T-helper 1 cell treated with Interleukin-12 subunit alpha and Interleukin-12 subunit beta and Interleukin-4 antibody, amounts not matched to agents 30 μg/mL and 1 μg/mL, for 36 hours (primary cell): ENCODE data around the gene GRAMD1A.
"Not testable (repeated sequence)": the region's sequence is repeated elsewhere in the genome, so short reads cannot be mapped to it uniquely, and the experiment has no call there.

ENCODE experiments used
- H3K27ac Mint-ChIP-seq: one replicate; pipeline ENCODE4 v1.8.0; 2021; ENCODE audit warnings: mild to moderate bottlenecking, mixed read lengths
- H3K27me3 Mint-ChIP-seq: one replicate; pipeline ENCODE4 v1.8.0; 2021; ENCODE audit warnings: low read depth, mixed read lengths
- H3K36me3 Mint-ChIP-seq: one replicate; pipeline ENCODE4 v1.8.0; 2021; ENCODE audit warnings: low read depth, mixed read lengths
- H3K4me1 Mint-ChIP-seq: one replicate; pipeline ENCODE4 v1.8.0; 2021; ENCODE audit warnings: low read depth, mixed read lengths
- H3K4me3 Mint-ChIP-seq: one replicate; pipeline ENCODE4 v1.8.0; 2021; ENCODE audit warnings: mild to moderate bottlenecking, moderate library complexity, mixed read lengths
- H3K9me3 Mint-ChIP-seq: one replicate; pipeline ENCODE4 v1.8.0; 2021; ENCODE audit warnings: mixed read lengths

The GRAMD1A gene

GRCh38 chr19:34999498-35000337, at the start of gene GRAMD1A:
Gene GRAMD1A (plus strand): TSS chr19:35000323. CDS start chr19:35000479, 156 bp downstream.
- Mint-ChIP-seq H3K4me1 (peaks cover 50% of the 10 kb centered on the region), H3K4me3 (peak within 1 kb of the TSS; percentile 93), H3K36me3 (peaks cover 8% of the 10 kb centered on the region), H3K27me3 (no peaks in the 10 kb centered on the region), H3K27ac (peak within 1 kb of the TSS; percentile 95), H3K9me3 (no peaks in the 10 kb centered on the region)

GRCh38 chr19:34953092-34953491, 47.0 kb upstream of the GRAMD1A start:
- H3K27me3 Mint-ChIP-seq, result no peaks in the 10 kb centered on the region
- H3K4me3 Mint-ChIP-seq, result no peak overlapping the region
- no peak overlapping the region for H3K27ac Mint-ChIP-seq
- no peaks in the 10 kb centered on the region for H3K4me1 Mint-ChIP-seq
- peaks cover 69% of the 10 kb centered on the region for H3K36me3 Mint-ChIP-seq
- peaks cover 78% of the 10 kb centered on the region for H3K9me3 Mint-ChIP-seq

DNA sequence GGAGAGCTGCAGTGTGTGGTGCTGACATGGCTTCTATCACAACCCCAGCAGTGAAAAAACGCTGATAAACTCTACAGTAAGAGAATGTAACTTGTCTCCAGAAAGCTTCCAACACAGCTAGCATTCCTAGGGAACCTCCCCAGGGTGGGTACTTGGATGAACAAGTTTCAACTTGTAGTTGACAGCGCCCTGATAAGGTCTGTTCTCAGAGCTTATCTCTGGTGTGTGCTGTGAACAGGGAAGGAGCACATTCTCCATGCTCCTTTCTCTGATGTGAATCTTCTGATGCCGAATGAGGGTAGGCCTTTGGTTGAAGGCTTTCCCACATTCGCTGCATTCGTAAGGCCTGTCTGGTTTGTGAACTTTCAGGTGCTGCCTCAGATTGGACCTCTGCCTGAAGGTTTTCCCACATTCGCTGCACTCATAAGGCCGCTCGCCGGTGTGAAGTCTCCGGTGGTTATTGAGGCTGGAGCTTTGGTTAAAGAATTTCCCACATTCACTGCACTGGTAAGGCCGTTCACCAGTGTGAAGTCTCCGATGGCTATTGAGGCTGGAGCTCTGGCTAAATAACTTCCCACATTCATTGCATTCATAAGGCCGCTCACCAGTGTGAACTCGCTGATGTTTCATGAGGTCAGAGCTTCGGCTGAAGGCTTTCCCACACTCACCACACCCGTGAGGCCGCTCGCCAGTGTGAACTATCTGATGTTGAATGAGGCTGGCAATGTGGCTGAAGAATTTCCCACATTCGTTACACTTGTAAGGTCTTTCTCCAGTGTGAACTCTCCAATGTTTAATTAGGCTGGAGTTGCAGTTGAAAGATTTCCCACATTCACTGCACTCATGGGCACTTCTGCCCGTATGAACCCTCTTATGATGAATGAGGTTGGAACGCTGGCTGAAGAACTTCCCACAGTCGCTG, 42.0 kb upstream of the GRAMD1A start:
- Mint-ChIP-seq H3K9me3 (peaks cover 88% of the 10 kb centered on the region), H3K4me1 (peaks cover 18% of the 10 kb centered on the region), H3K36me3 (peaks cover 86% of the 10 kb centered on the region), H3K27ac (no peak overlapping the region), H3K4me3 (no peak overlapping the region), H3K27me3 (no peaks in the 10 kb centered on the region)

DNA sequence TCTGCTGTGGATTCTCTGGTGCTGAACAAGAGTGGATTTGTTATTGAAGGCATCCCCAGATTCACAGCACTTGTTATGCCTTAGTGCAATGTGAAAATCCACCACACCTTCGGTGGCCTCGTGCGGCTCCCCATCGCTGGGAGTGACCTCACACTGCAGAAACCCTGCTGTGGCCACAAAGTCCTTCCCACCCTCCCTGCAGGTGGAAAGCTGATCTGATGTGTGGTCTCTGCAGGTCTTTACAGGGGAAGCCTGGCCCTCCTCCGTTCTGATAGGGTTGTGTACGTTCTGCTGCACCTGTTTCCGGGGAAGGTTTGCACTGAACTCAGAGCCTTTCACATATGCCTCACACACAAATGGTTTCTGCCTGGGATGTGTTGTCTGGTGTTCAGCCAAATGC, 41.1 kb upstream of the GRAMD1A start:
- Mint-ChIP-seq H3K9me3 (peaks cover 82% of the 10 kb centered on the region), H3K4me3 (no peak overlapping the region), H3K4me1 (peaks cover 20% of the 10 kb centered on the region), H3K36me3 (peaks cover 82% of the 10 kb centered on the region), H3K27ac (no peak overlapping the region), H3K27me3 (no peaks in the 10 kb centered on the region)

DNA sequence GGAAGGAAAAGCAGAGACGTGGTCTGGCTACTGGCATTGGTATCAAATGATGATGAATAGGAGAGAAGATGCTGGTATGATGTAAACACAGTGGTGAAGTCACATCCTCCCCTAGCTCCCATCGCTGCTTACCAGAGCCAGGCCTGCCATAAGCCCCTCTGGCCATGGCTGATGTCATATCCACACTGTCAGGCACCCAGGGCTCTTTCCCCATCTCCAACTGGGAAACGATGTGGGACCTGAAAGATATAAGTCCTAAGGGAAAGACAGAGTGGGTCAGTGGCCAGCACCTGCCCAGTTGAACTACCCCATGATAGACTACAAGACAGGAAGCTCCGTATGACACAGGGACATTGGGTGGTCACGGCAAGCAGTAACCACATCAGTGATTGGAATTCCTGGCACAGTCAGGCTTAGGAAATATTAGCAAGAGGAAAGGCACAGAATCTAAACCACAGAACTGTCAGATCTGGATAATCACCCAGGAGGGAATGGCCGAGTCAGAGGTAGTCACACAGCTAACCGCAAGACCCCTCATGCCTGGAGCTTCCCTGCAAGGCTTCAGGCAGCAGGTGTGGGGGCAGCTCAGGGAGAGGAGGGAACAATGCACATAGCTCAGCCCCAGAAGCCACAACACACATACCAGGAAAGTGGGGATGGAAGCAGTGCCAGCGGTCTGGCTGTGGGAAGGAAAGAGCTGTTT, 39.9 kb upstream of the GRAMD1A start:
- Mint-ChIP-seq H3K36me3 (peaks cover 76% of the 10 kb centered on the region), H3K4me1 (peaks cover 23% of the 10 kb centered on the region), H3K4me3 (peak overlapping the region; percentile 30), H3K9me3 (peaks cover 76% of the 10 kb centered on the region), H3K27ac (no peak overlapping the region), H3K27me3 (no peaks in the 10 kb centered on the region)

- Mint-ChIP-seq H3K4me1 (peaks cover 25% of the 10 kb centered on the region), H3K27me3 (peaks cover 4% of the 10 kb centered on the region), H3K27ac (peak overlapping the region; percentile 27), H3K9me3 (peaks cover 74% of the 10 kb centered on the region), H3K36me3 (peaks cover 73% of the 10 kb centered on the region), H3K4me3 (no peak overlapping the region)
Measured at GRCh38 chr19:34960940-34961679, 39.0 kb upstream of the GRAMD1A start.

GRCh38 chr19:34961775-34962686, 38.1 kb upstream of the GRAMD1A start:
- Mint-ChIP-seq H3K9me3 (peaks cover 68% of the 10 kb centered on the region), H3K36me3 (peaks cover 64% of the 10 kb centered on the region)

DNA sequence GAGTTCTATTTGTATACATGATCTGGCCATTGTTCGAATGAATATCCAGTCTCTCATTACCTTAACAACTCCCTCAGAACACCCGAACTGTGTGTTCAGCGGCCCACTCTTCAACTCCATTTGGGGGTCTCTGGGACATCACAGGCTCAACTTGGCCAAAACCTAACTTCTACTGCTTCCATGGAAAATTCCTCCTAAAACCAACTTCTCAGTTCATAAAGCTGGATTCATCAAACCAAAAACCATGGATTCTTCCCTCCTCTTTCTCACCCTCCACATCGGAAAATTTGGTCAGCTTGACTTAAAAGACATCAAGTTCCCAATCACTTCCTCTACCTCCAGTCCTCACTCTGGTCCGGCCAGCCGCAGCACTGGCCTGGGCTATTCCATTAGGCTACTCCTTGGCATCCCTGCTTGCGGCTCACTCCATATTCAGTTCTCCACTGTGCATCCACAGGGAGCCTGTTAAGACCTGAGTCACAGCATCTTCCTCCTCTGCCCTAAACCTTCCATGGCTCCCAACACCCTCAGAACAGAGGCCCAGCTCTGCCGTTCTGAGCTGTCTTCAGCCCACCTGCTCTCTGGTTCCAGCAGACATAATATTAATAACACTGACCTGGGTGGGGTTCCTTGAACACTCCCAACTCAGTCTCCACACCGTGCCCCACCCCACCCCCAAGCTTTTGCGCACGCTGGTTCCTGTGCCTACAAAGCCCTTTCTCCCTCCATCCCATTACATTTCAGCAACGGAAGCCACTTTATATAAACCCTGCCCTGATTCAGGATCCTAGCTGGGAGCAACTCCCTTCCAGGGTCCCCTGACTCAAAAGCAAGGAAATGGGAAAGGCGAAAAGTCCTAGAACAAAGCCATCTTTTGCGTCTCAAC, 37.2 kb upstream of the GRAMD1A start:
- H3K4me3 Mint-ChIP-seq, result peak overlapping the region; percentile 94
- peaks cover 25% of the 10 kb centered on the region for H3K4me1 Mint-ChIP-seq
- H3K9me3 Mint-ChIP-seq, result peaks cover 68% of the 10 kb centered on the region
- peak overlapping the region; percentile 84 for H3K27ac Mint-ChIP-seq
- H3K27me3 Mint-ChIP-seq, result peaks cover 4% of the 10 kb centered on the region
- peaks cover 57% of the 10 kb centered on the region for H3K36me3 Mint-ChIP-seq

More at GRCh38 chr19:34961775-34962686, 38.1 kb upstream of the GRAMD1A start:
- peaks cover 25% of the 10 kb centered on the region for H3K4me1 Mint-ChIP-seq
- peaks cover 4% of the 10 kb centered on the region for H3K27me3 Mint-ChIP-seq
- peak overlapping the region; percentile 94 for H3K4me3 Mint-ChIP-seq
- peak overlapping the region; percentile 84 for H3K27ac Mint-ChIP-seq

- H3K27ac Mint-ChIP-seq, result peak within 1 kb of the TSS; percentile 84
- H3K27me3 Mint-ChIP-seq, result peaks cover 4% of the 10 kb centered on the region
- peaks cover 49% of the 10 kb centered on the region for H3K36me3 Mint-ChIP-seq
- peak within 1 kb of the TSS; percentile 94 for H3K4me3 Mint-ChIP-seq
- H3K9me3 Mint-ChIP-seq, result peaks cover 68% of the 10 kb centered on the region
- H3K4me1 Mint-ChIP-seq, result peaks cover 25% of the 10 kb centered on the region
Measured at GRCh38 chr19:34963573-34964406, 36.3 kb upstream of the GRAMD1A start, which contains the start of gene ZNF792. Gene ZNF792 (minus strand): TSS chr19:34964229. CDS start chr19:34963662, 567 bp downstream.

DNA sequence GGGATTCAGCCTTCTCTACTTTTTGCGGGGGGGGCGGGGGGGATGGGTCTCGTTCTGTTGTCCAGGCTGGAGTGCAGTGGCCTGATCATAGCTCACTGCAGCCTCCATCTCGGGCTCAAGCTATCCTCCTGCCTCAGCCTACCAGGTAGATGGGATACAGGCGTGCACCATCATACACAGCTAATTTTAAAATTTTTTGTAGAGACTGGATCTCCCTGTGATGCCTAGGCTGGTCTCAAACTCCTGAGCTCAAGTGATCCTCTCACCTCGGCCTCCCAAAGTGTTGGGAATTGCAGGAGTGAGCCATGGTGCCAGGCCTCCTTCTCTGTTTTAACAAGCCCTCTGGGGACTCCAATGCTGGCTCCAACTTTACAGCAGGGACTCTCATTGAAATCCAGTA, 35.5 kb upstream of the GRAMD1A start:
- Mint-ChIP-seq H3K36me3 (peaks cover 42% of the 10 kb centered on the region), H3K27me3 (peaks cover 4% of the 10 kb centered on the region), H3K27ac (no peak overlapping the region), H3K9me3 (peaks cover 63% of the 10 kb centered on the region), H3K4me3 (peak overlapping the region; percentile 54), H3K4me1 (peaks cover 25% of the 10 kb centered on the region)

DNA sequence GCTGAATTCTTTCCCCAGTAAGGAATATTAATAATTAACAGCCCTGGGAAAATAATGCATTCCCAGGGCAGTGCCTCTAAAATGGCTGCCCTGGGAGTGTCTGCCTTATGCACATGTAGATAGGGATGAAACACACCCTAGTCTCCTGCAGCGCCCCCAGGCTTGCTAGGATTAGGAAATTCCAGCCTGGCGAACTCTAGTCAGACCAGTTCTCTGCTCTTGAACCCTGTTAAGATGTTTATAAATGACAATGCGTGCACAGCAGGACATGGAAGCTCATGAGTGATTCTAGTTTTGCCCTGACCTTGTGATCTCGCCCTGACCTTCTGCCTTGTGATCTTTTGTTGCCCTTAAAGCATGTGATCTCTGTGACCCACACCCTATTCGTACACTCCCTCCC, 34.6 kb upstream of the GRAMD1A start:
- H3K27me3 Mint-ChIP-seq, H3K27ac Mint-ChIP-seq: not testable (repeated sequence)
- Mint-ChIP-seq H3K4me1 (peaks cover 22% of the 10 kb centered on the region), H3K9me3 (peaks cover 59% of the 10 kb centered on the region), H3K36me3 (peaks cover 33% of the 10 kb centered on the region), H3K4me3 (peak overlapping the region; percentile 57)
